ENCODE data around the gene TBL3. TPM values are rescaled to one million over a fixed set of nuclear protein-coding genes. Genes with fewer than 3 reads are reported as not detected.

The TBL3 gene
- total and polyA plus RNA-seq, 2 donors: 28.4 to 52.3 TPM

DNA sequence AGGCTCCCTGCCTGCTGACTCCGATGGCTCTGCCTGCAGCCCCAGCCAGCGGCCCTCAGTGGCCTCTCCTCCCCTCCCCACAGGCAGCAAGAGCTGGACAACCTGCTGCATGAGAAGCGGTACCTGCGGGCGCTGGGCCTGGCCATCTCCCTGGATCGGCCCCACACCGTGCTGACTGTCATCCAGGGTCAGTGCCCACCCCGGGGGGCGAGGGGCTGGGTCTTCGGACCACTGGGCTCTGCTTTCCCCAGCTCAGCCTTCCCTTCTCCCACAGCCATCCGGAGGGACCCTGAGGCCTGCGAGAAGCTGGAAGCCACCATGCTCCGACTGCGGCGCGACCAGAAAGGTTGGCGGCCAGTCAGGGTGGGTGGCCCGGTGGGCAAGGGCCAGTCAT lies 6.0 kb downstream of the TBL3 start:
- Histone ChIP-seq H3K4me3 (ENCODE audit: low read length in 2 of 2) (no peak overlapping the region), H3K9me3 (ENCODE audit: control insufficient read depth in 2 of 2, insufficient read depth in 1 of 2, low read length in 1 of 2) (peaks cover 2 to 18% of the 10 kb centered on the region in 2 donors), H3K27ac (ENCODE audit: low read depth in 1 of 2, low read length in 1 of 2) (no peak overlapping the region), H3K36me3 (ENCODE audit: control insufficient read depth in 2 of 2, insufficient read depth in 2 of 2, low read length in 1 of 2) (peaks cover 39 to 51% of the 10 kb centered on the region in 2 donors), H3K4me1 (ENCODE audit: control insufficient read depth in 2 of 2, insufficient read depth in 2 of 2, low read length in 2 of 2) (peaks cover 0 to 3% of the 10 kb centered on the region in 2 donors), H3K27me3 (ENCODE audit: control insufficient read depth in 2 of 2, insufficient read depth in 1 of 2, low read length in 1 of 2) (peaks cover 47 to 49% of the 10 kb centered on the region in 2 donors)
- no peak for DNase-seq (ENCODE audit: low read depth in 6 of 9, low spot score in 9 of 9)
- WGBS: 97% methylated on average over 18 of the region's 18 CpGs

DNA sequence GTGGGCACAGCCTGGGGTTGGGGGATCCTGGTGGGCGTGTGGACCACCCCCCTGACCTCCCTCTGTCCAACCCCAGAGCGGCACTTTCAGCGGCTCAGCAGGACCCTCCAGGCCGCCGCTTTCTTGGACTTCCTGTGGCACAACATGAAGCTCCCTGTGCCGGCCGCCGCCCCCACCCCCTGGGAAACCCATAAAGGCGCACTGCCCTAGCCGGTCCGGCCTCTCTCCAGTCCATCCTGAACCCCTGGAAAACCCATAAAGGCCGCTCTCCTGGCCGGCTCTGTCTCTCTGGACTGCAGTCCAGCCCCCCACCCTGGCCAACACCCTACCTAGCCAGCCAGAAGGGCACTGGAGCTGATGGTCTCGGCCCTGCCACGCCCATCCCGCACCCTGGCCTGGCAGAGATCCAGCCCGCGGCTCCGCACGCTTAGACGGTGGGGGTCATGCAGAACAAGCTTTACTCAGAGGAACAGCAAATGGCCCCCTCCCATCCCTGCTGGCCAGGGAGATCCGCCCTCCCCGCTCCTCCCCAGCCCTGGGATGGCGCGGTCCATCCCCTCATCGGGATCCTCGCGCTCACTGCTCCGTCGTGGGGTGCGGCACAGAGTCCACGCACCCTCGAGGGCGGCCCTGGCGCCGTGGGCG lies 6.7 kb downstream of the TBL3 start:
- 94% methylated on average over 37 of the region's 37 CpGs for WGBS
- Histone ChIP-seq H3K4me1 (ENCODE audit: control insufficient read depth in 2 of 2, insufficient read depth in 2 of 2, low read length in 2 of 2) (peaks cover 6 to 9% of the 10 kb centered on the region in 2 donors), H3K36me3 (ENCODE audit: control insufficient read depth in 2 of 2, insufficient read depth in 2 of 2, low read length in 1 of 2) (peaks cover 39 to 51% of the 10 kb centered on the region in 2 donors), H3K27ac (ENCODE audit: low read depth in 1 of 2, low read length in 1 of 2) (no peak overlapping the region), H3K9me3 (ENCODE audit: control insufficient read depth in 2 of 2, insufficient read depth in 1 of 2, low read length in 1 of 2) (peaks cover 2 to 25% of the 10 kb centered on the region in 2 donors), H3K4me3 (ENCODE audit: low read length in 2 of 2) (no peak overlapping the region), H3K27me3 (ENCODE audit: control insufficient read depth in 2 of 2, insufficient read depth in 1 of 2, low read length in 1 of 2) (peaks cover 52 to 56% of the 10 kb centered on the region in 2 donors)
- no peak for DNase-seq (ENCODE audit: low read depth in 6 of 9, low spot score in 9 of 9)

DNA sequence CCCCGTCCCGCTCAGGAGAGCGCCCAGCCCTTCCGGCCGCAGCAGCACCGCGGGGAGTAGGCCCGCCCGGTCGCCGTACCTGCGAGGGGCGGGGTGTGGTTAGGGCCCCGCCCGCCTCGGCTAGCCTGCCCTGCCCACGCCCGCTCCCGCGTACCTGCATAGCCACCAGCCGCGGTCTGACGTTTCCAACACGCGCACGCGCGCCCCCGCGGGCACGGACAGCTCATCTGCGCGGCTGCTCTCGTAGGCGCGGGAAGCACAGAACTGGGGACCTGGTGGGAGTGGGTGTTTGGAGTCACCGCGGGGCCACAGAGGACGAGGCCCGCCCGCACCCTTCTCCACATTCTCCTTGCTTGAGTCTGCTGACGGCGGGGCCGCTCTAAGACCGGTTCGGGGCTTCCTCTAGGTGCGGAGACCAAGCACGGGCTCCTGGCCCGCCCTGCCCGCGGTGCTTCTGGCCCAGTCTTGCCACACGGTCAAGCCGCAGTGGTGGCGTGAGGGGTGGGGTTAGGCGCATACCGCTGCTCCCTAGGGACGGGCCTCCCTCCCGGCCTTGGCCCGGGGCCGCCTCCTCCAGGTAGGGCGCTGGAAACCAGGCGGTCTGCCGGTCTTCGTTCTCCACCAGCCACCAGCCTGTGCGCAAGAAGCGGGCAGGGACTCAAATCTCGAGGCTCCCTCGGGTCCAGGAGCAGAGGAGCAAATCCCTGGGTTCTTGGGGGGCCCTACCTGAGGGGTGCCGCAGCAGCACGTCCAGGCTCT lies 7.6 kb downstream of the TBL3 start:
- Histone ChIP-seq H3K4me3 (ENCODE audit: low read length in 2 of 2) (no peak overlapping the region), H3K27ac (ENCODE audit: low read depth in 1 of 2, low read length in 1 of 2) (no peak overlapping the region), H3K27me3 (ENCODE audit: control insufficient read depth in 2 of 2, insufficient read depth in 1 of 2, low read length in 1 of 2) (peaks cover 52 to 59% of the 10 kb centered on the region in 2 donors), H3K9me3 (ENCODE audit: control insufficient read depth in 2 of 2, insufficient read depth in 1 of 2, low read length in 1 of 2) (peaks cover 2 to 25% of the 10 kb centered on the region in 2 donors), H3K4me1 (ENCODE audit: control insufficient read depth in 2 of 2, insufficient read depth in 2 of 2, low read length in 2 of 2) (peaks cover 6 to 11% of the 10 kb centered on the region in 2 donors), H3K36me3 (ENCODE audit: control insufficient read depth in 2 of 2, insufficient read depth in 2 of 2, low read length in 1 of 2) (peaks cover 39 to 45% of the 10 kb centered on the region in 2 donors)
- no peak for DNase-seq (ENCODE audit: low read depth in 6 of 9, low spot score in 9 of 9)
- 39% methylated on average over 70 of the region's 70 CpGs for WGBS

GRCh38 chr16:1980030-1980769 lies 8.3 kb downstream of the TBL3 start:
- Histone ChIP-seq H3K9me3 (ENCODE audit: control insufficient read depth in 2 of 2, insufficient read depth in 1 of 2, low read length in 1 of 2) (peaks cover 2 to 25% of the 10 kb centered on the region in 2 donors), H3K4me3 (ENCODE audit: low read length in 2 of 2) (no peak overlapping the region), H3K36me3 (ENCODE audit: control insufficient read depth in 2 of 2, insufficient read depth in 2 of 2, low read length in 1 of 2) (peaks cover 34 to 38% of the 10 kb centered on the region in 2 donors), H3K4me1 (ENCODE audit: control insufficient read depth in 2 of 2, insufficient read depth in 2 of 2, low read length in 2 of 2) (peaks cover 10 to 19% of the 10 kb centered on the region in 2 donors), H3K27ac (ENCODE audit: low read depth in 1 of 2, low read length in 1 of 2) (no peak overlapping the region), H3K27me3 (ENCODE audit: control insufficient read depth in 2 of 2, insufficient read depth in 1 of 2, low read length in 1 of 2) (peaks cover 52 to 66% of the 10 kb centered on the region in 2 donors)
- DNase-seq (ENCODE audit: low read depth in 6 of 9, low spot score in 9 of 9): no peak
- 11% methylated on average over 53 of the region's 53 CpGs for WGBS

DNA sequence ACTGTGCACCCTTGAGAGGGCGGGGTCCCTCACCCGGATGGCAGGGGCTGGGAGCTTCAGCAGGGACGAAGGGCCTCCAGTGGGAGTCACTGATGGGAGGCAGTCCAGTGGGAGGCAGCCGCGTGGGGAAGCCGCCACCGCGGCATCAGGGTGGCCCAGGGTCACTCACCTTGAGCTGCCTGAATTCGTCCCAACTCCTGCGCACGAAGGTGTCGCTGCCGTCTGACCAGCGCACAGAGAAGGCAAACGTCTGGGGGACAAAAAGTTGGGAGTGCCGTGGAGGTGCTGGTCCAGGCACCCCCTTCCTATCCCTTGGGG lies 8.9 kb downstream of the TBL3 start:
- Histone ChIP-seq H3K27me3 (ENCODE audit: control insufficient read depth in 2 of 2, insufficient read depth in 1 of 2, low read length in 1 of 2) (peaks cover 52 to 66% of the 10 kb centered on the region in 2 donors), H3K9me3 (ENCODE audit: control insufficient read depth in 2 of 2, insufficient read depth in 1 of 2, low read length in 1 of 2) (peaks cover 2 to 25% of the 10 kb centered on the region in 2 donors), H3K4me1 (ENCODE audit: control insufficient read depth in 2 of 2, insufficient read depth in 2 of 2, low read length in 2 of 2) (peaks cover 10 to 22% of the 10 kb centered on the region in 2 donors), H3K36me3 (ENCODE audit: control insufficient read depth in 2 of 2, insufficient read depth in 2 of 2, low read length in 1 of 2) (peaks cover 29 to 33% of the 10 kb centered on the region in 2 donors), H3K4me3 (ENCODE audit: low read length in 2 of 2) (no peak overlapping the region), H3K27ac (ENCODE audit: low read depth in 1 of 2, low read length in 1 of 2) (no peak overlapping the region)
- WGBS: 35% methylated on average over 16 of the region's 16 CpGs
- no peak for DNase-seq (ENCODE audit: low read depth in 6 of 9, low spot score in 9 of 9)

GRCh38 chr16:1981398-1981836 lies 9.6 kb downstream of the TBL3 start, which contains the start of gene NOXO1:
Gene NOXO1, minus strand, starts transcription at chr16:1981469. Its CDS starts 290 bp downstream, at chr16:1981179.
- Histone ChIP-seq H3K4me1 (ENCODE audit: control insufficient read depth in 2 of 2, insufficient read depth in 2 of 2, low read length in 2 of 2) (peaks cover 10 to 22% of the 10 kb centered on the region in 2 donors), H3K27ac (ENCODE audit: low read depth in 1 of 2, low read length in 1 of 2) (no peak within 1 kb of the TSS), H3K9me3 (ENCODE audit: control insufficient read depth in 2 of 2, insufficient read depth in 1 of 2, low read length in 1 of 2) (peaks cover 2 to 25% of the 10 kb centered on the region in 2 donors), H3K4me3 (ENCODE audit: low read length in 2 of 2) (no peak within 1 kb of the TSS), H3K27me3 (ENCODE audit: control insufficient read depth in 2 of 2, insufficient read depth in 1 of 2, low read length in 1 of 2) (peaks cover 52 to 66% of the 10 kb centered on the region in 2 donors), H3K36me3 (ENCODE audit: control insufficient read depth in 2 of 2, insufficient read depth in 2 of 2, low read length in 1 of 2) (peaks cover 28 to 33% of the 10 kb centered on the region in 2 donors)
- DNase-seq (ENCODE audit: low read depth in 6 of 9, low spot score in 9 of 9): no peak
- 44% methylated on average over 6 of the region's 6 CpGs for WGBS

- WGBS: 75% methylated on average over 5 of the region's 5 CpGs
- Histone ChIP-seq H3K36me3 (ENCODE audit: control insufficient read depth in 2 of 2, insufficient read depth in 2 of 2, low read length in 1 of 2) (peaks cover 25 to 27% of the 10 kb centered on the region in 2 donors), H3K27ac (ENCODE audit: low read depth in 1 of 2, low read length in 1 of 2) (no peak overlapping the region), H3K27me3 (ENCODE audit: control insufficient read depth in 2 of 2, insufficient read depth in 1 of 2, low read length in 1 of 2) (peaks cover 52 to 70% of the 10 kb centered on the region in 2 donors), H3K4me1 (ENCODE audit: control insufficient read depth in 2 of 2, insufficient read depth in 2 of 2, low read length in 2 of 2) (peaks cover 10 to 22% of the 10 kb centered on the region in 2 donors), H3K9me3 (ENCODE audit: control insufficient read depth in 2 of 2, insufficient read depth in 1 of 2, low read length in 1 of 2) (peaks cover 2 to 25% of the 10 kb centered on the region in 2 donors), H3K4me3 (ENCODE audit: low read length in 2 of 2) (no peak overlapping the region)
- DNase-seq (ENCODE audit: low read depth in 6 of 9, low spot score in 9 of 9): no peak
Observed at GRCh38 chr16:1982013-1982433, 10.2 kb downstream of the TBL3 start.

DNA sequence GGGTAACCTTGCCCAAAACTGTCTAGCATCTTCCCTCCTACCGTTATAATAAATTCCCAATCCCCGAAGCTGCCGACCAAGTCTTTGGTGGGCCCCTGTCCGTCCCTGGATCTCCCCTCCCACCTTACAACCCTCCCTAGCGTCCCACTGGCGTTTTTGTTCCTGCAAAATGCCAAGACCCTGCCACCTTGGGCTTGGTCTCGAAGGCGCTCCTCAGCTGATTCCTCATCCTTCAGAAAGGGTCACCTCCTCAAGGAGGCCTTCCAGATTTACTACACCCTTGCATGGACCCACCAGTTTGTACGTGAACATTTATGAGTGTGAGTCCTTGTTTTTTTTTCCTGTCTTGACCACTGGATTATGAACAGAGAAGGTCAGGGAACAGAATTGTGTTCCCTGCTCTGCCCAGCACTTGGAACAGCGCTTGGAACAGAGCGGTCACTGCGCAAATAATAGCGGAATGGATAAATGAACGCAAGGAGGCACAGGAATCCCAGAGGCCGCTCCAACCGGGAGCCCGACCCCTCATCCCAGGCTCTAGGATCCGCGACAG lies 11.2 kb downstream of the TBL3 start:
- 28% methylated on average over 19 of the region's 19 CpGs for WGBS
- H3K9me3 ChIP-seq (ENCODE audit: control insufficient read depth in 2 of 2, insufficient read depth in 1 of 2, low read length in 1 of 2): peaks cover 2 to 25% of the 10 kb centered on the region in 2 donors
- peaks cover 10 to 22% of the 10 kb centered on the region in 2 donors for H3K4me1 ChIP-seq (ENCODE audit: control insufficient read depth in 2 of 2, insufficient read depth in 2 of 2, low read length in 2 of 2)
- no peak overlapping the region for H3K27ac ChIP-seq (ENCODE audit: low read depth in 1 of 2, low read length in 1 of 2)
- H3K36me3 ChIP-seq (ENCODE audit: control insufficient read depth in 2 of 2, insufficient read depth in 2 of 2, low read length in 1 of 2): peaks cover 16 to 17% of the 10 kb centered on the region in 2 donors
- no peak for DNase-seq (ENCODE audit: low read depth in 6 of 9, low spot score in 9 of 9)
- peaks cover 60 to 78% of the 10 kb centered on the region in 2 donors for H3K27me3 ChIP-seq (ENCODE audit: control insufficient read depth in 2 of 2, insufficient read depth in 1 of 2, low read length in 1 of 2)
- peak overlapping the region in 1 of 2 donors; percentile 80 for H3K4me3 ChIP-seq (ENCODE audit: low read length in 2 of 2)
